NCI-H1436 (cell line): ENCODE measurements around the gene FAM219B.
"Not testable (repeated sequence)": the region's sequence is repeated elsewhere in the genome, so short reads cannot be mapped to it uniquely, and the experiment has no call there.

ENCODE experiments used
- DNase-seq: peaks from one replicate; lab custom pipeline; 2025; lab: John Stamatoyannopoulos, UW

Gene FAM219B

DNA sequence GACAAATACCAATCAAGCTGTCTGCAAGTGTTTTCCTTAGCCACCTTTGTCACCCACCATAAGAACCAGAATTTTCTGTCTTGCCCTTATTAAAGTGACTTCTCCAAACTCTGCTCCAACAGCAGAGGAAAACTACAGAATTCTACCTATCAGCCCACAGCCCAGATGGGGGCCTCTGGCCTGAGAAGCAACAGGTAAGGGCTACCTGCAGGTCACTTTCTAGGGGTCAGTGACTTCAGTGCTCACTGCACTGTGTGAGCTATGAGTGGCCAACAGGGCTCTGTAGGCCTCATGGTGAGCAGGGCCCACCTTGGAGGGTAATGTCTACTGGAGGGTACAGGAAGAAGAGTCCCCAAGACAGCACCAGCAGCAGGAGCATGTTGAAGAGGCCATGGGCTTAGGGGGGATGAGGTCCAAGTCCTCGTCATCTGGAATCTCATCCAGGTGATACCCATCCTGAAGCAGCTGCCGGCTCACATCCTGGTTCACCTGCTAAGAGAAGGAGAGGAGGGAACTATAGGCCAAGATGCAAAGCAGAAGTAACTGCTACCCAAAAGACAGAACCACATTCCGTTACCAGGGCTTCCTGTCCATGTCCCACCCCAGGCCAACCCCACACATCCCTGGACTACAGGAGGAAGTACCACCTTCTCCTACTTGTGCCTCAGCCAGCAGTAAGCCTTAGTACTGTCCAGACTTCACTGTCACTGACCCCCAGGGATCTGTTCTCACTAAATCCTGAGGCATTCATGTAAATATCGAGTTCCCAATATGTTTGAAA lies 4.2 kb downstream of the FAM219B start:
- no peak for DNase-seq

- DNase-seq = peak; percentile 18
Measured at GRCh38 chr15:74901612-74902063, 5.0 kb downstream of the FAM219B start.

GRCh38 chr15:74897300-74897701 lies 9.3 kb downstream of the FAM219B start:
- DNase-seq = no peak

DNA sequence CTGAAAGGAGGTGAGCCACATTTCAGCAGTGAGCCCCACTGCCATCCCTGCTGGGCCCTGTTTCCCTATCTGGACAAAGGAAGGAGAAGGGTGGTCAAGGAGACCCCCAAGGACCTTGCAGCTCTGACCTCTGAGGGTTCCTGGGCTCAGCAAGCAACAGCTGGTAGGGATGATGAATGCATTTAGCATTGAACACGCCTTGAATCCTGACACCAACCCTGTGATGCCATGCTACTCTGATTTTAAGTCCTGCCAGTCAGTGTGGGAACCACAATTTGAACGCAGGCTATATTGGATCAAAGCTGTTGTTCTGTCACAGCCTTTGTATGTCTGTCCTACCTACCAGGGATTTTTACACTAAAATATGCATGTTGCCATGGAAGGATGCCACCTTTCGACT lies 10.3 kb downstream of the FAM219B start:
- DNase-seq = no peak

GRCh38 chr15:74895830-74896229 lies 10.8 kb downstream of the FAM219B start:
- no peak for DNase-seq

- DNase-seq = not testable (repeated sequence)
Measured at GRCh38 chr15:74894383-74894782, 12.3 kb downstream of the FAM219B start.

GRCh38 chr15:74893627-74894026 lies 13.0 kb downstream of the FAM219B start:
- no peak for DNase-seq

GRCh38 chr15:74892931-74893330 lies 13.7 kb downstream of the FAM219B start:
- no peak for DNase-seq

DNA sequence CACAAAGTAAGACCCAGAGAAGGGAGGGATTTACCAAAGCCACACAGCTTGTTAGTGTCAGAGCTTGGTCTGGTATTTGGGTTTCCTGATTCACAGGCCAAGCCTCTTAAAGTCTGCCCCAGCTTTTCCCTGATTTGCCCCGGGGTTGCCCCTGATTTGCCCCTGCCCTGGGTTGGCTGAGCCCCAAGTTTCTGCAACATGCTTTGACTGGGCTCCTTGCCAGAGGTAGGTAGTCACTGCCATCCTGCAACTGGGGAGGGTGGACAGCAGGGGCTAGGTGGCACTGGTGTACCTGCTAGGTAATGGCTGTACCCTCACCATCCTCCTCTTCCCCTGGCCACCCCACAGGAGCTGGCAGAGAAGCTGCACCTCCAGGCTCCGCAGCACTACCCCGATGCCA lies 14.3 kb downstream of the FAM219B start:
- no peak for DNase-seq

GRCh38 chr15:74891469-74891868 lies 15.2 kb downstream of the FAM219B start:
- DNase-seq = no peak

DNA sequence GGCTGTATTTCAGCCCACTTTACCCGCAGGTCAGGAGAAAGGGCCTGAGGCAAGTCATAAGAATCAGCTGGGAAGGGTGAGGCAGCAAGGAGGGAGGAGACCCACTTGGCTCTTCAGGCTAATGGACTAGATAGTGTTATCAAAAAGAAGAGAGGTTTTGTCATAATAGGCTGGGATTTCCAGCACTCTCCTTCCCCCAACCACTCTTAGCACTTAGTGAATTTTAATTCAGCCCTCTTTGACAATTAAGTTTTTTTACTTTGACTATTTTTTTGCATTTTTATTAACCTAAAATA lies 16.0 kb downstream of the FAM219B start:
- DNase-seq = no peak

GRCh38 chr15:74889883-74890664 lies 16.6 kb downstream of the FAM219B start, which contains the start of gene MPI:
TSS of gene MPI (plus strand) at chr15:74890042. CDS start at chr15:74890074, 32 bp downstream.
- peak; percentile 75 for DNase-seq

DNA sequence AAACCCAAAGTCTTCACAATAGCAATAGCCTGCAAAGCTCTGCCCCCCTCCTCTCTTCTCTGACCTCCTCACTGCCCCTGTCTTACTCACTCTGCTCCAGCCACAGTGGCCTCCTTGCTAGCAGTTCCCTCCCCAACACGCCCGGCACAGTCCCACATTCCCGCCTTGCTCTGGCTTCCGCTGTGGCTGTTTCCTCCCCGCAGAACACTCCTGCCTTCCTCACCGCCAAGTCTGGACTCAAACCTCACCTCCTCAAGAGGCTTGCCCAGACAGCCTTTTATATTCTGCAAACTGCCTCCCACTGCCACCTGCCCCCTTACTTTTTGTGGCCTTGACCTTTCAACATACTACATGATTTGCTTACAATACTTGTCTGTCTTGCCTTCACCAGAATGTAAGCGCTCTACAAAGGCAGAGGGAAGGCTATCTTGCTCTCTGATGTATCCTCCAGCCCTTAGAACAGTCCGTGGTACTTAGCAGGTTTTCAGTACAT lies 17.2 kb downstream of the FAM219B start:
- no peak for DNase-seq

GRCh38 chr15:74888716-74889115 lies 17.9 kb downstream of the FAM219B start:
- no peak for DNase-seq

DNA sequence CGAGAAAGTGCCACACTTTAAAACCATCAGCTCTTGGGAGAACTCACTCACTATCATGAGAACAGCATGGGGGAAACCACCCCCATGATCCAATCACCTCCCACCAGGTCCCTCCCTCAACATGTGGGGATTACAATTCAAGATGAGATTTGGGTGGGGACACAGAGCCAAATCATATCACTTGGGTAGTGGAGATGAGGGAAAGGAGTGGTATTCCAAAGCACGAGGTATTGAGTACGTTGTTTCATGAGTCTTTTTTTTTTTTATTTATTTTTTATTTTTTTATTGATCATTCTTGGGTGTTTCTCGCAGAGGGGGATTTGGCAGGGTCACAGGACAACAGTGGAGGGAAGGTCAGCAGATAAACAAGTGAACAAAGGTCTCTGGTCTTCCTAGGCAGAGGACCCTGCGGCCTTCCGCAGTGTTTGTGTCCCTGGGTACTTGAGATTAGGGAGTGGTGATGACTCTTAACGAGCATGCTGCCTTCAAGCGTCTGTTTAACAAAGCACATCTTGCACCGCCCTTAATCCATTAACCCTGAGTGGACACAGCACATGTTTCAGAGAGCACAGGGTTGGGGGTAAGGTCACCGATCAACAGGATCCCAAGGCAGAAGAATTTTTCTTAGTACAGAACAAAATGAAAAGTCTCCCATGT lies 19.0 kb downstream of the FAM219B start:
- not testable (repeated sequence) for DNase-seq

GRCh38 chr15:74885461-74885860 lies 21.2 kb downstream of the FAM219B start:
- DNase-seq = no peak

DNA sequence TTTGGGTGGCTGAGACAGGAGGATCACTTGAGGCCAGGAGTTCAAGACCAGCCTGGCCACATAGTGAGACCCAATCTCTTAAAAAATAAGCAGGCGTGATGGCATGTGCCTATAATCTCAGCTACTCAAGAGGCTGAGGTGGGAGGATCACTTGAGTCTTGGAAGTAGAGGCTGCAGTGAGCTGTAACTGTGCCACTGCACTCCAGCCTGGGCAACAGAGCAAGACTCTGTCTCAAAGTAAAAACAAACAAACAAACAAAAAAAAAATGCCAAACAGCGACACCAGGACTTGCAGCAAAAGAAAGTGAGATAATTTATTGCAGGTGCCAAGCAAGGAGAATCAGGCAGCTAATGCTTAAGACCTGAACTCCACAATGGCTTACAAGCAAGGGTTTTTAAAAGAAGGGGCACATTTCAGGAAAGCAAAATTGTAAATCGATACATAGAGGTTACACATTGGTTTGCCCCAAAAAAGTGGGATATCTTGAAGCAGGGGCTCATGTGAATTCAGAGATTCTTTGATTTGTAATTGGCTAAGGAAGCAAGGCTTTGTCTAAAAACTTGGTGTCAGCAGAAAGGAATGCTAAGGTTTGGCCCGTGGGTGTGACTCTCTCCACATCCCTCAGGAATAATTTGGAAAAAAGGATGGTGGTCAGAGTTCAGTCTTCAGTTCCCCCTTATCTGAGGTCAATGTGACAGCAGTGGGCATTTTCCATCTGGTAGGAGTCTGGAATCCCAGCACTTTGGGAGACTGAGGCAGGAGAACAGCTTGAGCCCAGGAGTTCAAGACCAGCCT lies 22.0 kb downstream of the FAM219B start:
- no peak for DNase-seq

- DNase-seq = no peak
Measured at GRCh38 chr15:74882528-74882927, 24.1 kb downstream of the FAM219B start.

- DNase-seq = no peak
Measured at GRCh38 chr15:74878273-74878672, 28.4 kb downstream of the FAM219B start.

DNA sequence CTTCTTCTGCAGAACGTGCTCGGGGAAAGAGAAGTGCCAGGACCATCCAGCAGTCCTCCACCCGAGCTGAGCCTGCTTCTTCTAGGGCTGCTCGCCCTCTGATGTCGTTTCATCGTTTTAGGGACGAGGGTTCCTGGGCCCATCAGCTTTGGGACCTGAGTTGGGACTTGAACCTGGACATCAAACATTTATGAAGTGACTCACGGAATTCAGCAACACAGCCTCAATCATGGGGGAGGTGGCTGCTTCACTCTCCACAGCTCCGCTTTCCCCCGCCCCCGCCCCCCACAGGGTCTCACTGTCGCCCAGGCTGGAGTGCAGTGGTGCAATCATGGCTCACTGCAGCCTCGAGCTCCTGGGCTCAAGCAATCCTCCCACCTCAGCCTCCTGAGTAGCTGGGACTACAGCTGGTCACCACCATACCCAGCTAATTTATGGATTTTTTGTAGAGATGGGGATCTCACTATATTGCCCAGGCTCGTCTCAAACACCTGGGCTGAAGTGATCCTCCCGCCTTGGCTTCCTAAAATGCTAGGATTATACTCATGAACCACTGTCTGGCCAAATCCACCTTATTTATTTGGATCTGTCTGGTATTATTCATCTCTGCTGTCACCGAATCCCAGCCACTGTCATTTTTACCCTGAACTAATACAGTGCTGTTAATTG lies 32.8 kb downstream of the FAM219B start:
- DNase-seq = no peak

DNA sequence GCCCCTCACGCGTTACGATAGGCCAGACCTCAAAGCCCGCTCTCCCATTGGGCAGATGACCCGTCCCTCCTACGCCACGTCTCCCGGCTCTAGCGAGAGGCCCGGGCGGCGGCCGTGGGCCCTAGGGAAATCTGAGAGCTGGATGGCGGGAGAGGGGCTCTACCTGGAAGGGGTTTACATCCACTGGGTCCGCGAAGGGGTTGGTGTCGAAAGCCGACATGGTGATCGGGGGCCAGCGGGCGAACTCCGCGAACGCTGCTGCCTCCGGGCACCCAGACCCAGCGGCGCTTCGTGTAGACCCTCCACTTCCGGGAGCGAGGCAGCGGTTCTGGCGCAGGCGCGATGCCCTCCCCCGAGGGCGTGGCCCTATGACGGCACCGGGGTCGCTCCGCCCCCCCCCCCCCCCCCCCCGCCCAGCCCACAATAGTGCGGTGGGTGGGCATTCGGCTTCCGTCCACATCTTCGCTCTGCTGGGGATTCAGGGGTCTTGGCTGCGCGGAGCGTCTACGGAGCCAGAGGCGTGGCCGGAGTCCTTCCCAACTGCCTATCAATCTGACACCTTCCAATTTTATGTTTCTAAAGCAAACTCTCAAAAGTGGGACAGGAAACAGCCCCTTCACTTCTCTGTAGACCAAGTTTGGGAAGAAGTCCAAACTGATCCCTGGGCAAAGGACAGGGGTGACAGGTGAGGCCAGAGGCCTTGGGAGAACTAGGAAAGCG lies 33.5 kb downstream of the FAM219B start, which contains the start of gene SCAMP2:
SCAMP2 (minus strand) TSS at position 330 of the 720 bp plus-strand sequence; CDS start at position 220, 110 bp downstream.
- DNase-seq = peak; percentile 94
